GM12801 (cell line): ENCODE data around the gene SERGEF.

Experiments
- CTCF ChIP-seq: IDR thresholded peaks from one replicate; pipeline ENCODE4 v1.5.1; 2011; ENCODE audit warnings: control low read depth; ENCODE audit not compliant: insufficient read length; ENCODE audit errors: extremely low read depth

SERGEF gene

DNA sequence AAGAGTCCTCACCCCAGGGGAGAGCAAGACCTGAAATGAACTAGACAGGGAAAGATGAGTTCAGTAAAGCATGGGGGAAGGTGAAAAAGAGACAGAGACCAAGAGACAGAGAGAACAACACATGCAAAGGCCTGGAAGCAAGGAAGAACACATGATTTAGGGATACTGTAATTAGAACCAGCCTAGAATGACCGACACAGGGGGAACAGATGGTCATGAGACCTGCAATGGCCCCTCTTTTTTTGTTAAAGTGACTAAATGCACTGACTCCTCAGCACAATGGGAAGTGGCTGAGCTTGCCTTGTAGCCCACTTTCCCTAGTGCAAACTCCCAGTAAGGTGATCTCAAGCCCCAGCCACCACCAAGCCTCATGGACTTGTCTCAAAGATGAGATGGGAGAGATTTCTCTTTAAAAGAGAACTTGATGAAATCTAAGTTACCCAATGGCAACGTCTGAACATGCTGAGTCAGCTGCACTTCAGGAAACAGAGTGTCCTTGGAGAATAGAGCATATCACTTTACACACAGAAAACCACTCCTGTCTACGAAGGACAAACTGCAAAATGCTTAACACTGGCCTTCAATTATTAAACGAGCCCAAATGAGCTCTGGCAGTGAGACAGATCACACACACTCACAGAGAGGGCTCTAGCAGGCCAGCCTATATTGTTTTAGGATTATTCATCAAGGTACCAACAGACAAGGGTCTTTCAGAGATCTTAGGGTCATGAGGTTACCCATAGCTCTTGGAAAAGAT lies 91.0 kb downstream of the SERGEF start:
- TF ChIP-seq CTCF, result no peak

DNA sequence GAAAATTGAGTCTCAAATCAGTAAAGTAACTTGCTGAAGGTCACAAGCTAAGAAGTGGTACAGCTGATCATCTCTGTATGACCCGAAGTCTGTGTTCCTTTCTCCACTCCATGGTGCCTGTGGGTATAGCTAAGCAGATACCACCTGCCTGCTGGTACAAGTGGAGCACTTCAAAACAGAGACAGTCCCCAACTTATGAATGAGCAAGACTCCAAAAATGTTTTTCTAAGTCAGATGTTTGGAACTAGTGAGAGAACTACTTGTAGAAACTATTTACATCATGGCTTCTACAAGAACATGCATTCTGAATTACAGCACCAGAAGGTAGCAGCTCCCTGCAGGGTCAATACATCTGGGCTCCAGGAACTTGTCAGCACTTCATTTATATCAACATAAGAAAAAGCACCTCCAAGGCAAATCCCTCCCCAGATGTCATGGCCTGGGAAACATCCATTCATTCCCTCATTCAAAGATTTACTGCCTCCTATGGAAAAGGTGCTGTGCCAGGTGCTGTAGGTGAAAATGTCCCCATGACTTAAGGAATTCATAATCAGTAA lies 94.7 kb downstream of the SERGEF start:
- TF ChIP-seq CTCF, result no peak

GRCh38 chr11:17917556-17917955 lies 95.3 kb downstream of the SERGEF start:
- TF ChIP-seq CTCF, result no peak

DNA sequence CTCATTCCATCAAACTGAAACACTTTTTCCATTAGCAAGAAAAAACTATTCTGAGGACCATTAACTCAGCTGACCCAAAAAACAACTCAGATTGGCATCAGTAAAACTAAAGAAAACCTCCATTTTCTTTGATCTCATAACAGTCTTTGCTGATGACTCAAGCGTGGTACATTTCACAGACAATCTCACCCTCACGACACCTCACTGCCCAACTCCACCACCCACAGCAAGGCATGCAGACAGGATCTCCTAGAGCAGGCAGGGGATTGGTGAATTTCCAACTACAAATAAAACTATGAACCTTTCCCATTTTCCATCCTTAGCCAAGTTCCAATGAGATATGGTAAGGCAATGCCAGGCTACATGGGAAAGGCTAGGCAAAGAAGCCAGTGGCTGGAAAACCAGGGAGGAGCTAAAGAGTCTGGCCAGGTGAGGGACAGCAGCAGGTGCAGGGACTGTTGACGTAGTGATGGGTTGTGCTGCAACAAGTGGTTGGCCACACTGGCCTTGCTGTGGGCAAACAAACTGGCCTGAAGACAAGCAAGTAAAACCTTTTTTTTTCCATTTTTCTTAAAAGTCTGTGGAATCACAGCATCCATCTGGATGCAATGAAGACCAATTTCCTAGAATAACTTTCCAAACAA lies 97.2 kb downstream of the SERGEF start:
- no peak for TF ChIP-seq CTCF

DNA sequence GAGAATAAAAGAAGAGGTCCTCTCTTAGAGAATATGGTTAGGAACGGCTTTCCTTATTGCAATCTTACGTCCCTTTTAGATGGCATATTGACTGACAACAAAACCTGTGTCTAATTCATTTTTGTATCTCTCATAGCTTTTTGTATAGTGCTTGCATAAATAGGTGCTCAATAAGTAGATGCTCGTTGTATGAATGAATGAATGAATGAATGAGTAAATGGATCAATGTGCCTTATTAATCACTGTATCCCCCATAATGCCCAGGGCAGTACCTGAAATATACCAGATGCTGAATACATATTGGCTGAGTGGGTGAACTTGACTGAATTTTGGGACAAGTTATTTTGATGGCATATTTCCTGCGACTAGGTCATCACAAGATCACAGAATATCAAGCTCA lies 97.9 kb downstream of the SERGEF start:
- TF ChIP-seq CTCF, result no peak

DNA sequence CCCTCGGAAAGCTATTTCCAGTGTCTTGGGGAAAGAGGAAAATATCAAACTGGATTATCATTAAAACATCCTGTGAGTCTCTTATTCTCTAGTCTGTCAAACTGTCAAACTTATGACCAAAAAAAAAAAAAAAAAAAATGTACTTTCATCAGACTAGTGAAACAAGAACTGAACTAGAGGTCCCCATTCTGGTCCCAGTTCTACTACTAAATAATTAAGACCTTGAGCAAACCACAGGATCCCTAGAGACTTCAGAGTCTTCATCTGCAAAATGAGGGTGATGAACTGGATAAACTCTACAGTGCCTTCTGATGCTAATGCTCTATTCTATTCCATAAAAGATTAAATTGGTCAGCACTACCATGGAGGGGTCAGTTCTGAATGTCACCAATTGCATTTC lies 105.8 kb downstream of the SERGEF start:
- TF ChIP-seq CTCF, result no peak

- TF ChIP-seq CTCF, result no peak
Observed at GRCh38 chr11:17906436-17906835, 106.4 kb downstream of the SERGEF start.
